ENCODE results near the gene DNPEP. TPM values are rescaled to one million over a fixed set of nuclear protein-coding genes. Genes with fewer than 3 reads are reported as not detected.

DNPEP gene
- total and polyA plus RNA-seq, 2 of the 8 experiments (the other 6 are each of a cell fraction or from before 2014, with no cell fraction given) = 59.8 to 109 TPM

DNA sequence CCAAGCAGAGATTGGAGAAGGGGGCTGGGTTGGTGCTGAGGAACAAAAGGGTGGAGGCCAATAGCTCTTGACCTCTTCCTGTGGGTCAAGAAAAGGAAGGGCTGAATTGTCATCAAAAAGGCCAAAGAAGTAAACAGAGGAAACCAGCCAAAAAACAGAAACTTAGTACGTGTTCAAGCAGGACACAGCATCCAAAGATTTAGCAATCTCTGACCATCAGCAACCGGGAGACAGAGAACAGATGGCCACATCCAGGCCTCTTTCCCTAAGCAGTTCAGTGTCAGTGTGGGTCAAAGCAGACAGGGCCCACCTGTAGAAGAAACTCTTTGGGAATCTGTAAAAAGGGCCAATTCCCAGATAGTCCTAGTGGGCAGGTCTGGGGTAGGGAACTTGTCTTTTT is 2.9 kb downstream of the DNPEP start:
- H3K4me1 ChIP-seq (replicated peaks in 1 of 4; ENCODE audit: control insufficient read depth in 3 of 4, insufficient read depth in 4 of 4, low read length in 3 of 4) = peaks cover 0 to 14% (median 4%) of the 10 kb centered on the region in 4 experiments; a peak in 5 of 7 replicates
- no peak overlapping the region for H2AFZ ChIP-seq (ENCODE audit: low read length)
- no peak overlapping the region for H3K4me2 ChIP-seq (ENCODE audit: insufficient read depth in 1 of 2, low read depth in 2 of 2, low read length in 2 of 2)
- H4K20me1 ChIP-seq (replicated peaks in 1 of 2; ENCODE audit: control insufficient read depth in 1 of 2, insufficient read depth in 2 of 2, low read length in 2 of 2) = peaks cover 0 to 6% of the 10 kb centered on the region in 2 experiments
- no peak overlapping the region for H4K5ac ChIP-seq (ENCODE audit: insufficient read length, low read depth, low read length)
- H3K23me2 ChIP-seq (ENCODE audit: low read depth, low read length) = peaks cover 3% of the 10 kb centered on the region
- no peak overlapping the region for H2BK20ac ChIP-seq (ENCODE audit: low read length)
- 85% methylated on average over 2 of the region's 2 CpGs; no CpG with 5 or more reads in 1 of the 2 experiments for WGBS, 2 experiments (ENCODE audit: extremely low coverage in 1 of 2, insufficient coverage in 1 of 2, insufficient read length in 1 of 2, insufficient replicate concordance in 2 of 2, low coverage in 1 of 2, low lambda C conversion rate in 2 of 2, missing lambda C conversion rate in 1 of 2)
- no peak overlapping the region for H3K14ac ChIP-seq (ENCODE audit: insufficient read length)
- FAIRE-seq = no peak
- ChIA-PET POLR2A (ENCODE audit: partially characterized antibody) (interaction anchor here (1.6 kb wide), 1 partner anchor 132 kb away, joined by 4 read pairs; the partner anchor contains the start of gene TUBA4B), CTCF (ENCODE audit: partially characterized antibody) (interaction anchor here (0.7 to 1.6 kb wide), 8 partner anchors 9 to 193 kb away, joined by 3 to 5 read pairs (median 4); partner anchors contain the start of gene GMPPA)
- H2BK12ac ChIP-seq (ENCODE audit: low read depth, low read length) = no peak overlapping the region
- no peaks in the 10 kb centered on the region for H3K9me3 ChIP-seq (ENCODE audit: insufficient read depth in 2 of 2, low read depth in 1 of 2, low read length in 1 of 2)
- no peak overlapping the region for H3K56ac ChIP-seq (replicated peaks; ENCODE audit: insufficient read length, low read depth, low read length)
- H3K23ac ChIP-seq (ENCODE audit: insufficient read length) = no peak overlapping the region
- H2BK5ac ChIP-seq (ENCODE audit: low read depth, low read length) = no peak overlapping the region
- H3K4me3 ChIP-seq (ENCODE audit: extremely low read depth in 1 of 4, insufficient read depth in 2 of 4, low read depth in 3 of 4, low read length in 4 of 4) = no peak overlapping the region
- H4K8ac ChIP-seq (ENCODE audit: extremely low read depth, insufficient read depth, low read length) = no peak overlapping the region
- no peaks in the 10 kb centered on the region for H3K79me2 ChIP-seq (ENCODE audit: control insufficient read depth in 1 of 2, insufficient read depth in 2 of 2, low read length in 2 of 2)
- H2BK15ac ChIP-seq (ENCODE audit: low read length) = no peak overlapping the region
- no peak overlapping the region for H3K9ac ChIP-seq (replicated peaks in 1 of 4; ENCODE audit: extremely low read depth in 1 of 4, low read depth in 3 of 4, low read length in 3 of 4)
- no peak overlapping the region for H2BK120ac ChIP-seq (replicated peaks; ENCODE audit: low read depth, low read length)
- H4K91ac ChIP-seq (replicated peaks; ENCODE audit: insufficient read length, low read length) = no peak overlapping the region
- H3K27me3 ChIP-seq (replicated peaks in 1 of 4; ENCODE audit: control insufficient read depth in 3 of 4, extremely low read depth in 1 of 4, insufficient read depth in 3 of 4, low read length in 3 of 4) = no peaks in the 10 kb centered on the region; a peak in 1 of 7 replicates
- H2AK5ac ChIP-seq (ENCODE audit: low read depth, low read length) = no peak overlapping the region
- H3K27ac ChIP-seq (ENCODE audit: low read depth, low read length) = no peak overlapping the region
- peaks cover 2% of the 10 kb centered on the region for H3K79me1 ChIP-seq (ENCODE audit: low read depth, low read length)
- peaks cover 12 to 25% (median 21%) of the 10 kb centered on the region in 4 experiments for H3K36me3 ChIP-seq (ENCODE audit: control insufficient read depth in 2 of 4, insufficient read depth in 4 of 4, low read length in 3 of 4)
- DNase-seq (ENCODE audit: low read depth in 1 of 2, low spot score in 2 of 2) = no peak
- H3K18ac ChIP-seq (ENCODE audit: extremely low read depth, low read length) = no peak overlapping the region
- no peak overlapping the region for H3K4ac ChIP-seq (replicated peaks; ENCODE audit: insufficient read length, low read depth, low read length)
- TF ChIP-seq YY1 (IDR thresholded peaks at IDR 0.05; ENCODE audit: low read depth, low read length) (no peak), SIRT6 (IDR thresholded peaks at IDR 0.05; ENCODE audit: low read length) (no peak), CHD1 (IDR thresholded peaks at IDR 0.05; ENCODE audit: low read depth, low read length) (no peak), NRF1 (IDR thresholded peaks at IDR 0.05; ENCODE audit: low read depth, low read length) (no peak), EGR1 (IDR thresholded peaks at IDR 0.05; ENCODE audit: borderline replicate concordance, low read depth, low read length) (no peak), PHF8 (conservative IDR thresholded peaks at IDR 0.05; ENCODE audit: low read depth, low read length) (no peak), CREB1 (IDR thresholded peaks at IDR 0.05) (no peak), JUN (IDR thresholded peaks at IDR 0.05; ENCODE audit: low read depth, low read length) (no peak), CTBP2 (IDR thresholded peaks at IDR 0.05; ENCODE audit: borderline replicate concordance, insufficient read depth, insufficient read length, low read length) (no peak), ZNF274 (IDR thresholded peaks at IDR 0.05; ENCODE audit: borderline replicate concordance, extremely low read depth, low read length) (no peak)
- TF ChIP-seq, protein P1, sequence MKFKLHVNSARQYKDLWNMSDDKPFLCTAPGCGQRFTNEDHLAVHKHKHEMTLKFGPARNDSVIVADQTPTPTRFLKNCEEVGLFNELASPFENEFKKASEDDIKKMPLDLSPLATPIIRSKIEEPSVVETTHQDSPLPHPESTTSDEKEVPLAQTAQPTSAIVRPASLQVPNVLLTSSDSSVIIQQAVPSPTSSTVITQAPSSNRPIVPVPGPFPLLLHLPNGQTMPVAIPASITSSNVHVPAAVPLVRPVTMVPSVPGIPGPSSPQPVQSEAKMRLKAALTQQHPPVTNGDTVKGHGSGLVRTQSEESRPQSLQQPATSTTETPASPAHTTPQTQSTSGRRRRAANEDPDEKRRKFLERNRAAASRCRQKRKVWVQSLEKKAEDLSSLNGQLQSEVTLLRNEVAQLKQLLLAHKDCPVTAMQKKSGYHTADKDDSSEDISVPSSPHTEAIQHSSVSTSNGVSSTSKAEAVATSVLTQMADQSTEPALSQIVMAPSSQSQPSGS (IDR thresholded peaks at IDR 0.05; ENCODE audit: low read length) = no peak

All from H1 (cell line).